HepG2 (cell line): ENCODE measurements around the gene RNF114. TPM values are rescaled to one million over a fixed set of nuclear protein-coding genes. Genes with fewer than 3 reads are reported as not detected.

Experiments
- CTCF ChIP-seq: sonication (generic); formaldehyde crosslinking; IDR thresholded peaks from 2 replicates; pipeline ENCODE4 v1.5.0; 2020; ENCODE audit warnings: mild to moderate bottlenecking, missing genetic modification reagents, moderate library complexity
- DDIT3 ChIP-seq: sonication (generic); formaldehyde crosslinking; IDR thresholded peaks from 2 replicates; pipeline ENCODE4 v1.4.0; 2020; ENCODE audit warnings: mild to moderate bottlenecking, missing genetic modification reagents
- FOXP4 ChIP-seq: sonication (generic); formaldehyde crosslinking; IDR thresholded peaks from 2 replicates; pipeline ENCODE4 v1.4.0; 2020; ENCODE audit warnings: missing genetic modification reagents
- HOXA9 ChIP-seq: sonication (generic); formaldehyde crosslinking; IDR thresholded peaks from 2 replicates; pipeline ENCODE4 v1.8.1; 2022; ENCODE audit warnings: missing genetic modification reagents, mild to moderate bottlenecking, moderate library complexity, borderline replicate concordance
- ISX ChIP-seq: sonication (generic); formaldehyde crosslinking; conservative IDR thresholded peaks from 2 replicates; pipeline ENCODE4 v1.5.0; 2020; ENCODE audit warnings: missing genetic modification reagents
- KDM1A ChIP-seq: IDR thresholded peaks from 2 replicates; pipeline ENCODE4 v1.6.1; 2016; ENCODE audit warnings: missing compliant biosample characterization
- TARDBP ChIP-seq: sonication (generic); formaldehyde crosslinking; IDR thresholded peaks from 2 replicates; pipeline ENCODE4 v1.8.0; 2022; ENCODE audit warnings: mild to moderate bottlenecking, missing genetic modification reagents
- ZBTB38 ChIP-seq: sonication (generic); formaldehyde crosslinking; IDR thresholded peaks from 2 replicates; pipeline ENCODE4 v1.5.1; 2020; ENCODE audit warnings: mild to moderate bottlenecking, missing genetic modification reagents
- ZNF225 ChIP-seq: sonication (generic); formaldehyde crosslinking; IDR thresholded peaks from 2 replicates; pipeline ENCODE4 v1.4.0; 2020; ENCODE audit warnings: mild to moderate bottlenecking, missing genetic modification reagents
- ZNF264 ChIP-seq: sonication (generic); formaldehyde crosslinking; IDR thresholded peaks from 2 replicates; pipeline ENCODE4 v1.4.0; 2020; ENCODE audit warnings: missing genetic modification reagents
- ZNF280D ChIP-seq: sonication (generic); formaldehyde crosslinking; IDR thresholded peaks from 2 replicates; pipeline ENCODE4 v1.5.1; 2020; ENCODE audit warnings: mild to moderate bottlenecking, missing genetic modification reagents
- ZNF318 ChIP-seq: sonication (generic); formaldehyde crosslinking; IDR thresholded peaks from 2 replicates; pipeline ENCODE4 v1.4.0; 2020; ENCODE audit warnings: mild to moderate bottlenecking, missing genetic modification reagents
- polyA plus RNA-seq, 8 experiments: library from polyadenylated mRNA; depleted of rRNA in 3 of 8; stranded (reverse) in 7 of 8; unstranded in 1 of 8; fragments of >200 nt; fragmentation: Illumina TruSeq in 4 of 8; extraction: Trizol in 4 of 8; gene quantifications; 2 replicates each; pipeline versions ENCODE4 v1.2.1 to v1.2.3, GENCODE V29; 2011 to 2016; ENCODE audit warnings: low read depth in 4 of 8, missing spikeins in 1 of 8, mixed read lengths in 1 of 8; ENCODE audit not compliant: insufficient read depth in 1 of 8
- total RNA-seq, 5 experiments: library from RNA; depleted of rRNA; stranded (reverse); fragments of >200 nt; fragmentation: Illumina TruSeq; extraction: Trizol; gene quantifications; 2 replicates each; pipeline ENCODE4 v1.2.3, GENCODE V29; 2016; ENCODE audit warnings: low read depth in 1 of 5

RNF114 gene
- total and polyA plus RNA-seq, 2 of the 13 experiments (the other 11 are each of a cell fraction or from before 2014, with no cell fraction given) = 119 to 126 TPM

- TF ChIP-seq ZNF318 (CRISPR knock-in tag) (peak; percentile 96), TARDBP (CRISPR knock-in tag) (peak; percentile 80; the same call in 1 of the 2 replicates), ZNF280D (0 out of 2 replicates have a peak, but pooled peaks have one; percentile 46), ZNF225 (no peak), ZNF264 (peak; percentile 78; the same call in 1 of the 2 replicates), ISX (CRISPR knock-in tag) (no peak; the same call in 1 of the 2 replicates), ZBTB38 (CRISPR knock-in tag) (no peak), FOXP4 (CRISPR knock-in tag) (peak; percentile 98), HOXA9 (CRISPR knock-in tag) (no peak), CTCF (CRISPR knock-in tag) (no peak), KDM1A (CRISPR knock-in tag) (peak; percentile 81; the same call in 1 of the 2 replicates), DDIT3 (CRISPR knock-in tag) (no peak)
These were observed 19.8 kb upstream of the RNF114 start (continued) for GRCh38 chr20:49916146-49917002.
